ENCODE data around the gene CCDC157. TPM values are rescaled to one million over a fixed set of nuclear protein-coding genes. Genes with fewer than 3 reads are reported as not detected.

Gene CCDC157
- total RNA-seq, 2 donors from 2014 or later: 6.7 to 9.4 TPM

DNA sequence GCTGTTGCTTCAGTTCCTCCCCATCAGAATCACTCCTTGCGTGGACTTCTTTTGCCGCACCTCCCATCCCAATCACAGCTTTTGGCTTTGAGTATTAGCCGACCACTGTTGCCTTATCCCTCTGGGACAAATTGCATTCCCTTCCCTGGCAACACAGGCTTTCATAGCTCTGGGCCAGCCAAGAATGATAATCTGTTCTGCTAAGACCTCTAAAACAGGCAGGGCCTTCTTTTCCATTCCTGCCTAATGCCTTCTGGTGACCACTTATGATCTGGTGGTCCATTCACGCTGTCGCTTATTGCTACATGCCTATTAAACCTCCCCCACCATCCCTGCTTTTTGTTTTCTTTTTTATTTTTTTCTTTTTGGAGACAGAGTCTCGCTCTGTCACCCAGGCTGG is 49.6 kb downstream of the CCDC157 start:
- H3K27ac Mint-ChIP-seq: peak overlapping the region; percentile 24
- H3K4me1 Mint-ChIP-seq: peaks cover 10% of the 10 kb centered on the region
- no peaks in the 10 kb centered on the region for H3K9me3 ChIP-seq (ENCODE audit: control insufficient read depth, low read length, poor library complexity, severe bottlenecking)
- no peaks in the 10 kb centered on the region for H3K27me3 Mint-ChIP-seq
- DNase-seq: no peak
- H3K4me3 Mint-ChIP-seq: no peak overlapping the region
- H3K36me3 Mint-ChIP-seq (ENCODE audit: low read depth): no peaks in the 10 kb centered on the region
- ATAC-seq: no peak

DNA sequence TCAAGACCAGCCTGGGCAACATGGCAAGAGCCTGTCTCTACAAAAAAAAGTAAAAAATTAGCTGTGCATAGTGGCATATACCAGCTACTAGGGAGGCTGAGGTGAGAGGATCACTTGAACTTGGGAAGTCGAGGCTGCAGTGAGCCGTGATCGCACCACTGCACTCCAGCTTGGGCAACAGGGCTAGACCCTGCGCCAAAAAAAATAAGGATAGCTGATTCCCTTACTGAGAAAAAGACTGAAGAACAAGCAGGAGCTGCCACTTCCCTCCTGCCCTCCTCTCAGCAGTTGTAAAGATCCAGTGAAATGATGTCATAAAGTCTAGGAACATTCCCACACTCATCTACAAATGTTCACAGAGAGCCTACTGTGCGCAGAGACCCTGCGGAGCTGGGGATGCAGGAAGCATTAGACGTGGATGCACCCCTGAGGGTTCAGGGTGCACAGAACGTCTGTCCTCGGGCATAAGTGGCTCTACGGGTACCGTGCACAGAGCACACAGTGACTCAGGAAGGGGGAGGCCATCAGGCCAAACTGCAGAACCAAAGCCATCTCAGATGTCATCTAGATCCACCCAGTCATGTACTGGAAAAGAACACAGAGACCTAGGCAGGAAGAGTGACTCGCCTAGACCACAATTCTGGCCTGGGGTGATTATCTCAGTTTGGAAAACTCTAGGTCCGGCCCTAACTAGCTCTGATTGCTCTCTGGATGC is 51.7 kb downstream of the CCDC157 start:
- no peak for DNase-seq
- H3K27ac Mint-ChIP-seq: peak overlapping the region; percentile 75
- no peak for ATAC-seq
- no peak overlapping the region for H3K4me3 Mint-ChIP-seq
- H3K36me3 Mint-ChIP-seq (ENCODE audit: low read depth): peaks cover 7% of the 10 kb centered on the region
- no peaks in the 10 kb centered on the region for H3K27me3 Mint-ChIP-seq
- H3K4me1 Mint-ChIP-seq: peaks cover 5% of the 10 kb centered on the region
- no peaks in the 10 kb centered on the region for H3K9me3 ChIP-seq (ENCODE audit: control insufficient read depth, low read length, poor library complexity, severe bottlenecking)

DNA sequence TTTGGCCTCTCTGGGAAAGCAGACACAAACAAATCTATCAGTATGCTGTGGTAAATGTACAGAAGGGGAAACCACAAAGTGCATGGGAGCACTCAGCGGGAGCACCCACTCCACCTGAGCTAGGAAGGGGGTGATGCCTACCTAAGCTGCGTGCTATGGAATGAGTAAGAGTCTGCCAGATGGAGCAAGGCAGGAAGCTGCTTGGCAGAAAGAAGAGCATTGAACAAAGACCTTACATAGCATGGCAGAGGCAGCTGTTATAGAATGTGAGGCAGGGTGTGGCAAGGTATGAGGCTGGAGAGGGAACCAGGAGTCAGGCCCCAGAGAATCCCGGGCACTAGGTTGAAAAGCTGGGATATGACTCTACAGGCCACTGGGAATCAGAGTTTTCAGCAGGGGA is 55.0 kb downstream of the CCDC157 start:
- H3K4me3 Mint-ChIP-seq: no peak overlapping the region
- H3K27me3 Mint-ChIP-seq: no peaks in the 10 kb centered on the region
- peaks cover 2% of the 10 kb centered on the region for H3K4me1 Mint-ChIP-seq
- H3K27ac Mint-ChIP-seq: no peak overlapping the region
- H3K36me3 Mint-ChIP-seq (ENCODE audit: low read depth): peaks cover 10% of the 10 kb centered on the region
- no peaks in the 10 kb centered on the region for H3K9me3 ChIP-seq (ENCODE audit: control insufficient read depth, low read length, poor library complexity, severe bottlenecking)
- DNase-seq (no peak), ATAC-seq (no peak)

DNA sequence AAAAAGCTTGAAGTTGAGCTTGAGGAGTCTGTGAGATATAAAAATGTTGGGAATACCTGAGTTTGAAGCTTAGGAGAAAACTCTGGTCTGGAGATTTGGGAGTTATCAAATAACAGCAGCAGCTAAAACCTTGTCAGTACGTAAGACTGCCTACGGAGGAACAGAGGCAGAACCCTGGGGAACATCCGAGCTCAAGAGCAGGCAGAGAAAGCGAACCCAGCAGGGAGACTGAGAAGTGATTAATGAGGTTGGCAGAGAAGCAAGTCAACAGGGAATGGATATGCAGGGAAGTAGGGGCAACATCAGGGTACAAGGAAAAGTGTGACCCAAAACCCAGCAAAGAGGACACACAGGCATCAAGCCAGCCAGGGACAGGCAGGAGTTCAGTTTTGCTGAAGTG is 56.2 kb downstream of the CCDC157 start:
- no peaks in the 10 kb centered on the region for H3K9me3 ChIP-seq (ENCODE audit: control insufficient read depth, low read length, poor library complexity, severe bottlenecking)
- H3K4me3 Mint-ChIP-seq: no peak overlapping the region
- H3K27ac Mint-ChIP-seq: peak overlapping the region; percentile 69
- no peaks in the 10 kb centered on the region for H3K27me3 Mint-ChIP-seq
- peaks cover 10% of the 10 kb centered on the region for H3K36me3 Mint-ChIP-seq (ENCODE audit: low read depth)
- DNase-seq (no peak), ATAC-seq (no peak)
- H3K4me1 Mint-ChIP-seq: peaks cover 2% of the 10 kb centered on the region

DNA sequence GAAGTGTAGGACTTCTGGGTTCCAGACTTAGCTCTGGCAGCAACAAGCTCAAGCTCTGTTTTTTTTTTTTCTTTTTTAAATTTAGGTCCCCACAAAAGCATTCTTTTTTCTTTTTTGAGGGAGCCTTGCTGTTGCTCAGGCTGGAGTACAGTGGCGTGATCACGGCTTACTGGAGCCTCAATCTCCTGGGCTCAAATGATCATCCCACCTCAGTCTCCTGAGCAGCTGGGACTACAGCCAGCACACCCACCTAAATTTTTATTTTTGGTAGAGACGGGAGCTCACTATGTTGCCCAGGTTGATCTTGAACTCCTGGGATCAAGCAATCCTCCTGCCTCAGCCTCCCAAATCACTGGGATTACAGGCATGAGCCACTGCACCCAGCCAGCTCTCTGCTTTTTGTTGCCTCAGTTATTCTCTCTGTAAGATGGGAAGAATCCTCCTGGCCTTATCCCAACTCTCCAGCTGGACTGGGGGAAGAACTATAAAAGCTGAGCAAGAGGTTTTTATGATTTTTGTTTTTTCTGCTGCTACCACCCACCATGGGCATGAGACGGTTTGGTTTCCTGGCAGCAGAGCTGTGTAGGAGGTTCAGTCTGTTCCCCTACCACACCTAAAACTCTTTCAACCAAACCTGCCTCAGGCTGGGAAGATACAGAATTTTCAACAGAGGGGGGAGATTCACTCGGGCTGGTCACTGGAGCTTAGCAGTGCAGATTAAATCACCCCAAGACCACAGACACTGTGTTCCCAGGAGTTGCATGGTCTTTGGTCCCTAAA is 57.1 kb downstream of the CCDC157 start:
- no peaks in the 10 kb centered on the region for H3K9me3 ChIP-seq (ENCODE audit: control insufficient read depth, low read length, poor library complexity, severe bottlenecking)
- H3K27ac Mint-ChIP-seq: peak overlapping the region; percentile 69
- ATAC-seq: peak; percentile 34
- H3K4me3 Mint-ChIP-seq: no peak overlapping the region
- no peak for DNase-seq
- peaks cover 10% of the 10 kb centered on the region for H3K36me3 Mint-ChIP-seq (ENCODE audit: low read depth)
- peaks cover 2% of the 10 kb centered on the region for H3K4me1 Mint-ChIP-seq
- H3K27me3 Mint-ChIP-seq: no peaks in the 10 kb centered on the region

DNA sequence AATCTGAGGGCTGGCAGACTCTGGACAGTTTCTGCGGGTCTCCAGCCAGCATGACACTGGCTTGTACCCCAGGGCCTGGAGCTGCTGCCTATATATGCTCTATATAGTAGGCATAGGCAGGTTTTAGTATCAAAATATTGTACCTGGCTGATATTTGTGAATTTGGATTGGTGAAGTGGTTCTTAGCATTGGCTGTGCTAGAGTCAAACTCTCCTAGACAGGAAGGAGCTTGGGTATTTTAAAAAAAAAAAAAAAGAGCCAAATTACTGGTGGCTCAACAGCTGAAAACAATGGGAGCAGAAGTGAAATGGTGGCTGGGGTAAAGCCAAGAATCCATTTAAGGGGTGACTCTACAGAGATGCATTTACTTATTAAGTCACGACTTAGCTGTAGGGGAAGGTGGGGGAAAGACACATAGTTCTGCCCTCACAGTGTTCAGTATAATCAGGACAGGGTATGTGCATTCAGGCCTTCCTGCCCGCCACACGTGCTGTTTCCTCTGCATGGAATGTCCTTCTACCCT is 57.8 kb downstream of the CCDC157 start:
- H3K27ac Mint-ChIP-seq: peak overlapping the region; percentile 69
- H3K27me3 Mint-ChIP-seq: no peaks in the 10 kb centered on the region
- H3K4me1 Mint-ChIP-seq: peaks cover 2% of the 10 kb centered on the region
- DNase-seq (no peak), ATAC-seq (peak; percentile 15)
- H3K9me3 ChIP-seq (ENCODE audit: control insufficient read depth, low read length, poor library complexity, severe bottlenecking): no peaks in the 10 kb centered on the region
- no peak overlapping the region for H3K4me3 Mint-ChIP-seq
- H3K36me3 Mint-ChIP-seq (ENCODE audit: low read depth): peaks cover 12% of the 10 kb centered on the region

DNA sequence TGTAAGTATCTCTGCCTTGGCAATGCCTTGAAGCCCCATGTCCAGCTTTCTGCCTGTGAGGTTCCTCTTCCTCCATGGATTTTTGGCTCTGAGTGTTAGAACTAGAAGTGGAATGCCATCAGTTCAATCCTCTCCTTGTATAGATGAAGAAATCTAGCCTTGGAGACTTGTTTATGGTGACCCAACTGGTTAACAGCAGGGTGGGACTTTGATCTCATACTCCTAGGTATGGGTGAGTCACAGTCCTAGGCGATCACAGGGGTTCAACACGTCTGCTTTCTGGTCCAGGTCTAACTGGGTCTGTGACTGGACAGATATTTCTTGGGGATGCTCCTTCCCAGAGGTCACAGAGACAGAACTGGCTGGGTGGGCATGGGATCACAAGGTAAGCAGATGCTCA is 59.6 kb downstream of the CCDC157 start:
- DNase-seq (no peak), ATAC-seq (no peak)
- no peak overlapping the region for H3K4me3 Mint-ChIP-seq
- H3K36me3 Mint-ChIP-seq (ENCODE audit: low read depth): peaks cover 12% of the 10 kb centered on the region
- no peaks in the 10 kb centered on the region for H3K4me1 Mint-ChIP-seq
- H3K27ac Mint-ChIP-seq: peak overlapping the region; percentile 54
- H3K9me3 ChIP-seq (ENCODE audit: control insufficient read depth, low read length, poor library complexity, severe bottlenecking): no peaks in the 10 kb centered on the region
- H3K27me3 Mint-ChIP-seq: no peaks in the 10 kb centered on the region

DNA sequence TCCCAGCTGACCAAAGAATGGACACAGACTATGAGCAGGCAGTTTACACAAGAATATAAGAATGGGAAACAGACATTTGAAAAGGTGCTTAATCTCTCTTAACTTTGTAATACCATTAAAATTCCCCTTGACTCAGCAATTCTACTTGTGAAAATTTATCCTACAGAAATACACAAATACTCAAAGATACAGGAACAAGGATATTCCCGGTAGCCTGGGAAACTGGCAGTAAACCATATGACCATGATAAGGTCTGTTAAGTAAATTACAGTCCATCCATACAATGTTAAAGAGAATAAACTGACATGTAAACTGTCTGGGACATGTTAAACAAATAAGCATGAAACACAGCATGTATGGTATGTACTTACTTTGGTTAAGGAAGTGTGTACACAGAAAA is 60.0 kb downstream of the CCDC157 start:
- ATAC-seq (no peak), DNase-seq (no peak)
- peaks cover 10% of the 10 kb centered on the region for H3K36me3 Mint-ChIP-seq (ENCODE audit: low read depth)
- H3K4me3 Mint-ChIP-seq: no peak overlapping the region
- H3K27me3 Mint-ChIP-seq: no peaks in the 10 kb centered on the region
- peak overlapping the region; percentile 54 for H3K27ac Mint-ChIP-seq
- H3K9me3 ChIP-seq (ENCODE audit: control insufficient read depth, low read length, poor library complexity, severe bottlenecking): no peaks in the 10 kb centered on the region
- H3K4me1 Mint-ChIP-seq: peaks cover 2% of the 10 kb centered on the region

DNA sequence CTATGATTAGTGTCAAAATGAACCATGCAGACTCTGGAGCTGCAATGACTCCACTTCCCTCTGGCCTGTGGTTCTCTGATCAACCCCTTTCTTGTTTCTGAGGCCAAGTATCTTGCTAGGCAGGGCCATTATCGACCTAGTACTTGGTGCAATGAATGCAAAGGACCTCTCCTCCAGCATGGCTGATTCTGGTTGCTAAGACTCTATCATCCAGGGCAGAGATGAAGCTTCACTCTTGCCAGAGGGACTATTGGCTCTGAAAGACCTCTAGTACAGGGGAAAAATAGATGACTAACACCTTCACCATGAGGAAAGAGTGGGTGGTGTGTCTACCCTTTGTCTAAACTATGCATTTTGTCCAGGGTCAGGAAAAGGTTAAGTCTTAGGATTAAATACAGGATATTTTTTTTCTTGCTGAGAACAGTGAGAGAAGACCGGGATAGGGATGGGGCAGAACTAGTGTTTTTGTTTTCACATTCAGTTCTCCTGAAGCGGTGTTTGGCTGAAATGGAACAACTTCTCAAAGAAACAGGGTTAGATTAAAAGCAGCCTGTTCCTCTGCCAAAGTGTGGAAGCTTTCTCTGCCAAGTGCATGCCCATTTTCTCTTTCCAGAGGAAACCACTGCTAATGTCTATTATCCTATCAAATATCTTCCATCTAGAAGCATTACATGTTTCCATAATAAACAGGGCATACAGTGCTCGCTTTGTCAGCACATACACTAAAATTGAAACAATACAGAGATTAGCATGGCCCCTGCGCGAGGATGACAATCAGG is 63.7 kb downstream of the CCDC157 start:
- no peak overlapping the region for H3K27ac Mint-ChIP-seq
- peaks cover 4% of the 10 kb centered on the region for H3K36me3 Mint-ChIP-seq (ENCODE audit: low read depth)
- H3K4me3 Mint-ChIP-seq: no peak overlapping the region
- no peaks in the 10 kb centered on the region for H3K27me3 Mint-ChIP-seq
- H3K4me1 Mint-ChIP-seq: peaks cover 28% of the 10 kb centered on the region
- ATAC-seq (no peak), DNase-seq (no peak)
- no peaks in the 10 kb centered on the region for H3K9me3 ChIP-seq (ENCODE audit: control insufficient read depth, low read length, poor library complexity, severe bottlenecking)

DNA sequence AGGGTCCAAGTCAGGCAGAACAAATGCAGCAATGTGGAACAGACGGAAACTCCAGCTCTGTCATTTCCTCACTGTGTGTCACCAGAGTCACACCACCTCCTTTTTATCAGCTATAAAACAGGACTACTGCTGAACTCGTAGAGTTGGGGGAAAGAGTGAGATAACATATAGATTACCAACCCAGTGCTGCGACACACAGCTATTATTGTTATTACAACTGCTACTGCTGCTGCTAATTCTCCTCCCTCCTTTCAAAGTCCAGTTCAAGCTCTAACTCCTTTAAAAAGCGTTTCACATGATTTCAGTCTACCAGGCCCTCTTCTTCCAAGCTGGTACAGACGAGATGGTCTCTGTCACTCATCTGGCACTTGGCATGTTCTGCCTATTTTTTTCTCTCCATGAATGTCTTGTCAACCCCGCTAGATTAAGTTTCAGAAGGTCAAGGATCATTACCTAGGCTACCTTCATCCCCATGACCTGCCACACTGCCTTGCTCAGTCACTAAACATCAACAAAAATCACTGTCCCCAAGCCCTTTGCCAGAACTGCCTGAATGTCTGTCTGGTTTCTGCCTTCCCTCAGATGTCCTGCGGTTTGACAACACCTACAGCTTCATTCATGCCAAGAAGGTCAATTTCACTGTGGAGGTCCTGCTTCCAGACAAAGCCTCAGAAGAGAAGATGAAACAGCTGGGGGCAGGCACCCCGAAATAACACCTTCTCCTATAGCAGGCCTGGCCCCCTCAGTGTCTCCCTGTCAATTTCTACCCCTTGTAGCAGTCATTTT is 65.1 kb downstream of the CCDC157 start:
- H3K27me3 Mint-ChIP-seq: no peaks in the 10 kb centered on the region
- H3K4me3 Mint-ChIP-seq: peak overlapping the region; percentile 95
- no peak for ATAC-seq
- no peaks in the 10 kb centered on the region for H3K9me3 ChIP-seq (ENCODE audit: control insufficient read depth, low read length, poor library complexity, severe bottlenecking)
- no peak for DNase-seq
- H3K4me1 Mint-ChIP-seq: peaks cover 38% of the 10 kb centered on the region
- peaks cover 2% of the 10 kb centered on the region for H3K36me3 Mint-ChIP-seq (ENCODE audit: low read depth)
- H3K27ac Mint-ChIP-seq: peak overlapping the region; percentile 97

DNA sequence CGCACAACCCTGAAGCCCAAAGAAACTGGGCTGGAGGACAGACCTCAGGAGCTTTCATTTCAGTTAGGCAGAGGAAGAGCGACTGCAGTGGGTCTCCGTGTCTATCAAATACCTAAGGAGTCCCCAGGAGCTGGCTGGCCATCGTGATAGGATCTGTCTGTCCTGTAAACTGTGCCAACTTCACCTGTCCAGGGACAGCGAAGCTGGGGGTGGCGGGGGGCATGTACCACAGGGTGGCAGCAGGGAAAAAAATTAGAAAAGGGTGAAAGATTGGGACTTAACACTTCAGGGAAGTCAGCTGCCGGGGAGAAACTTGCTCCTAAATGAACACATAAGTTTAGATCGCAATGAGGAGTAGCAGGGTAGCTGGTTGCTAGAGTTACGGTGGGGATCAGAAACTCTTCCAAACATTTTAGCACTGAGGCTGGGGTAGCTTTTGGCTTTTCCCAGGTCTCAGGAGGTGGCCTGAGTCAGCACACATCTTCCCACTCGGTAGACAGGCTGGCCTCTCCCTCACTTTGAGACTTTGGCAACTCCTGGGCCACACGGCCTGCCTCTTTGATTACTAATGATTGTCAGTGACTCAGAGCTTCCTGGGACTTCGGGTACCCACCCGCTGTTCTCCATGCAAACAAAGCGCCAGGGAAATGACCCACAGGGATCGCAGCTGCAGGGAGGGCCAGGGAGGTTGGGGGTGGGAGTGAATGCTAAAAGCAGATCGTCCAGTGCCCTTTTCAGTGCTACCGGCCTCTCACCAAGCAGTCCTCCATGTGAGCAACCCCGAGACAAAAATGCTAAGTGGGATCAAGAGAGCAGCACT is 65.9 kb downstream of the CCDC157 start:
- Mint-ChIP-seq H3K4me3 (peak overlapping the region; percentile 95), H3K4me1 (peaks cover 42% of the 10 kb centered on the region), H3K27ac (peak overlapping the region; percentile 97), H3K27me3 (no peaks in the 10 kb centered on the region), H3K36me3 (ENCODE audit: low read depth) (peaks cover 2% of the 10 kb centered on the region)
- no peaks in the 10 kb centered on the region for H3K9me3 ChIP-seq (ENCODE audit: control insufficient read depth, low read length, poor library complexity, severe bottlenecking)
- ATAC-seq: no peak
- DNase-seq: peak in 1 of 3 donors; percentile 22

Data from T-helper 17 cell (primary cell).